H9 (cell line): ENCODE measurements around the gene RERE. TPM values are rescaled to one million over a fixed set of nuclear protein-coding genes. Genes with fewer than 3 reads are reported as not detected.

Experiments used
- DNase-seq: peaks from one replicate; pipeline ENCODE4 v3.0.0-alpha.2; 2017
- H2AFZ ChIP-seq: one replicate; pipeline ENCODE4 v1.6.1; 2013; ENCODE audit warnings: mild to moderate bottlenecking, low read length, control low read depth, moderate library complexity
- H2AK5ac ChIP-seq: 2 replicates; pipeline ENCODE4 v1.6.1; 2013; ENCODE audit warnings: low read length, control low read depth, mixed read lengths; ENCODE audit not compliant: insufficient read length
- H2BK120ac ChIP-seq: one replicate; pipeline ENCODE4 v1.6.1; 2013; ENCODE audit warnings: low read depth, mild to moderate bottlenecking, low read length, control low read depth, inconsistent platforms; ENCODE audit not compliant: poor library complexity, severe bottlenecking
- H2BK12ac ChIP-seq: 2 replicates; pipeline ENCODE4 v1.6.1; 2013; ENCODE audit warnings: low read length, control low read depth, mixed read lengths, low read depth; ENCODE audit not compliant: insufficient read length
- H2BK15ac ChIP-seq: 2 replicates; pipeline ENCODE4 v1.6.1; 2013; ENCODE audit warnings: low read depth, low read length, control low read depth
- H2BK20ac ChIP-seq: one replicate; pipeline ENCODE4 v1.6.1; 2013; ENCODE audit warnings: low read depth, mild to moderate bottlenecking, low read length, control low read depth, inconsistent platforms; ENCODE audit not compliant: poor library complexity, severe bottlenecking
- H2BK5ac ChIP-seq: 2 replicates; pipeline ENCODE4 v1.6.1; 2013; ENCODE audit warnings: low read length, control low read depth, mixed read lengths; ENCODE audit not compliant: insufficient read length
- H3K14ac ChIP-seq: 2 replicates; pipeline ENCODE4 v1.6.1; 2013; ENCODE audit warnings: low read length, control low read depth; ENCODE audit not compliant: insufficient read depth
- H3K18ac ChIP-seq: 2 replicates; pipeline ENCODE4 v1.6.1; 2013; ENCODE audit warnings: low read depth, mild to moderate bottlenecking, mixed read lengths, low read length, control low read depth; ENCODE audit not compliant: insufficient read length
- H3K23ac ChIP-seq: 2 replicates; pipeline ENCODE4 v1.6.1; 2013; ENCODE audit warnings: low read length, control low read depth, mixed read lengths, low read depth; ENCODE audit not compliant: insufficient read length
- H3K23me2 ChIP-seq: 2 replicates; pipeline ENCODE4 v1.6.1; 2013; ENCODE audit warnings: low read depth, mild to moderate bottlenecking, mixed read lengths, low read length, control low read depth; ENCODE audit not compliant: insufficient read length, poor library complexity, severe bottlenecking
- H3K27ac ChIP-seq: 2 replicates; pipeline ENCODE4 v1.5.1; 2013; ENCODE audit warnings: low read length, control low read depth, mixed read lengths, low read depth; ENCODE audit not compliant: insufficient read length
- H3K27me3 ChIP-seq: 2 replicates; pipeline ENCODE4 v1.6.1; 2013; ENCODE audit warnings: low read length, control low read depth, inconsistent platforms; ENCODE audit not compliant: insufficient read depth
- H3K4ac ChIP-seq: 2 replicates; pipeline ENCODE4 v1.6.1; 2013; ENCODE audit warnings: low read depth, mild to moderate bottlenecking, control low read depth, inconsistent platforms, low read length, moderate library complexity
- H3K4me1 ChIP-seq: 2 replicates; pipeline ENCODE4 v1.6.1; 2013; ENCODE audit warnings: low read length, control low read depth, inconsistent platforms; ENCODE audit not compliant: insufficient read depth
- H3K4me2 ChIP-seq: 2 replicates; pipeline ENCODE4 v1.6.1; 2013; ENCODE audit warnings: low read length, control low read depth, mixed read lengths; ENCODE audit not compliant: insufficient read length, insufficient read depth
- H3K56ac ChIP-seq: 2 replicates; pipeline ENCODE4 v1.6.1; 2013; ENCODE audit warnings: low read depth, mild to moderate bottlenecking, mixed read lengths, low read length, control low read depth; ENCODE audit not compliant: insufficient read length
- H3K79me1 ChIP-seq: 2 replicates; pipeline ENCODE4 v1.6.1; 2013; ENCODE audit warnings: low read depth, mild to moderate bottlenecking, moderate library complexity, low read length, control low read depth, inconsistent platforms; ENCODE audit not compliant: insufficient read depth, poor library complexity, severe bottlenecking
- H3K79me2 ChIP-seq: 2 replicates; pipeline ENCODE4 v1.6.1; 2013; ENCODE audit warnings: low read length, control low read depth, inconsistent platforms; ENCODE audit not compliant: insufficient read depth
- H3K9ac ChIP-seq: 2 replicates; pipeline ENCODE4 v1.6.1; 2013; ENCODE audit warnings: low read length, control low read depth, mixed read lengths; ENCODE audit not compliant: insufficient read length; ENCODE audit errors: extremely low read depth
- H3K9me3 ChIP-seq: one replicate; pipeline ENCODE4 v1.6.1; 2013; ENCODE audit warnings: low read depth, low read length, inconsistent platforms; ENCODE audit not compliant: control insufficient read depth
- H3T11ph ChIP-seq: one replicate; pipeline ENCODE4 v1.6.1; 2013; ENCODE audit warnings: mild to moderate bottlenecking, low read length, control low read depth, inconsistent platforms
- H4K20me1 ChIP-seq: one replicate; pipeline ENCODE4 v1.6.1; 2013; ENCODE audit not compliant: control insufficient read depth, insufficient read length, insufficient read depth
- H4K5ac ChIP-seq: 2 replicates; pipeline ENCODE4 v1.6.1; 2013; ENCODE audit warnings: low read depth, mild to moderate bottlenecking, mixed read lengths, low read length, control low read depth; ENCODE audit not compliant: insufficient read length
- H4K8ac ChIP-seq: replicated peaks from 2 replicates; pipeline ENCODE4 v1.6.1; 2013; ENCODE audit warnings: low read length, control low read depth, mixed read lengths, low read depth; ENCODE audit not compliant: insufficient read length
- H4K91ac ChIP-seq: 2 replicates; pipeline ENCODE4 v1.6.1; 2013; ENCODE audit warnings: low read depth, mild to moderate bottlenecking, moderate library complexity, mixed read lengths, low read length, control low read depth; ENCODE audit not compliant: insufficient read length
- H3K27ac Mint-ChIP-seq, 3 experiments: 2 replicates in 2 of 3; 3 replicates in 1 of 3; pipeline ENCODE4 v1.8.0; 2020 to 2021; ENCODE audit warnings: mixed read lengths in 3 of 3, mild to moderate bottlenecking in 1 of 3, moderate library complexity in 1 of 3
- H3K27me3 Mint-ChIP-seq: 2 replicates; pipeline ENCODE4 v1.8.0; 2021; ENCODE audit warnings: low read depth, mild to moderate bottlenecking, moderate library complexity, mixed read lengths
- H3K36me3 Mint-ChIP-seq, 3 experiments: 2 replicates in 2 of 3; 3 replicates in 1 of 3; pipeline ENCODE4 v1.8.0; 2020 to 2021; ENCODE audit warnings: low read depth in 3 of 3, mixed read lengths in 3 of 3; ENCODE audit not compliant: insufficient read depth in 1 of 3
- H3K4me1 Mint-ChIP-seq, 2 experiments: 2 replicates each; pipeline ENCODE4 v1.8.0; 2020; ENCODE audit warnings: mixed read lengths in 2 of 2
- H3K4me3 Mint-ChIP-seq, 2 experiments: 2 replicates in 1 of 2; 3 replicates in 1 of 2; pipeline ENCODE4 v1.8.0; 2020 to 2021; ENCODE audit warnings: mild to moderate bottlenecking in 2 of 2, mixed read lengths in 2 of 2, moderate library complexity in 1 of 2
- H3K9me3 Mint-ChIP-seq, 2 experiments: 2 replicates in 1 of 2; 3 replicates in 1 of 2; pipeline ENCODE4 v1.8.0; 2020; ENCODE audit warnings: mild to moderate bottlenecking in 2 of 2, mixed read lengths in 2 of 2, moderate library complexity in 1 of 2
- WGBS: extraction: QIAGEN DNeasy Blood & Tissue Kit; methylation state at CpG from one replicate; pipeline ENCODE4 v1.1.7; 2013; ENCODE audit warnings: missing lambda C conversion rate, low lambda C conversion rate, mixed read lengths; ENCODE audit not compliant: insufficient read length; ENCODE audit errors: extremely low coverage; 5-methylcytosine and 5-hydroxymethylcytosine counted together
- total RNA-seq: library from RNA; stranded (reverse); gene quantifications from 2 replicates; pipeline ENCODE4 v1.2.1, GENCODE V29; 2021
- TF ChIP-seq, protein P1 (sequence below): fragments of 200-600 bp; sonication (generic); conservative IDR thresholded peaks from 3 replicates; pipeline ENCODE4 v1.8.0; 2021; ENCODE audit warnings: antibody characterized with exemption, mild to moderate bottlenecking

Gene RERE
- total RNA-seq, 1 experiment from 2014 or later: 103 TPM

DNA sequence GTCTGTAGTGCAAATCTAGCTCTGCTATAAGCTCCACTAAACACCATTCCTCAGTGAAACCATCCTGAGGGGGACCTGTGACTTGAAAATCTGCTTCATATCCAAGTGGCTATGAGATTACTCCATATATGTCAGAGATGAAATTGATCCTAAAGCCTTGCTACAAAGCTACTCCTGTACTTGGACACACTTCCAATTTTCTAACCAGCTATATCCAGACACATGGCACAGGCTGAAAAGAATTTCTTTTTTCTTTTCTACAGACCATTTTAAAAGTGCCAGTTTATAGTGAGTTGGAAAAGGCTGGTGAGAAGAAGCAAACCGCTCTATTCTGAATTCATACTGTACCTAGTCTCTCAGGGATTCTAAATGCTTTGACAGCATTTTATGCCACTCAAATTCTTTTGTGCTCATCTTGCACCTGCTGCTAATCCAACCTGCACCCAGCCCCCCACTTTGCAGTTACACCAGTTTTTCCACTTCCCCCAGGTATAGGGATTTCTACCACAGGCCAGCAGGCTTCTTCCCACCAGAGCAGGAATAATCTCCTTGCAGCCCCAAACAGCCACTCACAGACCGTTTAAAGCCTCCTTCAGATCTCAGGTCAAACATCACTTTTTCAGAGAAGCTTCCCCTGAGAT is 112.5 kb downstream of the RERE start:
- peaks cover 4 to 9% (median 5%) of the 10 kb centered on the region in 3 experiments; a peak in 3 of 7 replicates for H3K36me3 Mint-ChIP-seq

More for the DNA sequence above, 112.5 kb downstream of the RERE start:
- Histone ChIP-seq H3K23me2 (peaks cover 9% of the 10 kb centered on the region), H2BK20ac (no peak overlapping the region), H2BK15ac (no peak overlapping the region), H4K91ac (no peak overlapping the region), H3K56ac (no peak overlapping the region), H3K4me2 (no peak overlapping the region), H3K14ac (no peak overlapping the region), H2AFZ (no peak overlapping the region), H3K79me1 (no peaks in the 10 kb centered on the region), H3K4ac (no peak overlapping the region), H3K18ac (no peak overlapping the region), H2AK5ac (no peak overlapping the region), H2BK5ac (no peak overlapping the region), H3K9me3 (no peaks in the 10 kb centered on the region), H3K4me1 (peaks cover 4% of the 10 kb centered on the region; the same call in 1 of the 2 replicates), H2BK12ac (no peak overlapping the region), H4K8ac (no peak overlapping the region), H4K20me1 (no peaks in the 10 kb centered on the region), H3T11ph (no peak overlapping the region), H3K27me3 (no peaks in the 10 kb centered on the region), H3K27ac (no peak overlapping the region), H3K23ac (no peak overlapping the region), H4K5ac (no peak overlapping the region), H3K9ac (no peak overlapping the region), H3K79me2 (peaks cover 19% of the 10 kb centered on the region), H2BK120ac (no peak overlapping the region)
- H3K27me3 Mint-ChIP-seq: no peaks in the 10 kb centered on the region; the same call in 1 of the 2 replicates
- H3K9me3 Mint-ChIP-seq: no peaks in the 10 kb centered on the region; a peak in 2 of 5 replicates
- TF ChIP-seq, protein P1, sequence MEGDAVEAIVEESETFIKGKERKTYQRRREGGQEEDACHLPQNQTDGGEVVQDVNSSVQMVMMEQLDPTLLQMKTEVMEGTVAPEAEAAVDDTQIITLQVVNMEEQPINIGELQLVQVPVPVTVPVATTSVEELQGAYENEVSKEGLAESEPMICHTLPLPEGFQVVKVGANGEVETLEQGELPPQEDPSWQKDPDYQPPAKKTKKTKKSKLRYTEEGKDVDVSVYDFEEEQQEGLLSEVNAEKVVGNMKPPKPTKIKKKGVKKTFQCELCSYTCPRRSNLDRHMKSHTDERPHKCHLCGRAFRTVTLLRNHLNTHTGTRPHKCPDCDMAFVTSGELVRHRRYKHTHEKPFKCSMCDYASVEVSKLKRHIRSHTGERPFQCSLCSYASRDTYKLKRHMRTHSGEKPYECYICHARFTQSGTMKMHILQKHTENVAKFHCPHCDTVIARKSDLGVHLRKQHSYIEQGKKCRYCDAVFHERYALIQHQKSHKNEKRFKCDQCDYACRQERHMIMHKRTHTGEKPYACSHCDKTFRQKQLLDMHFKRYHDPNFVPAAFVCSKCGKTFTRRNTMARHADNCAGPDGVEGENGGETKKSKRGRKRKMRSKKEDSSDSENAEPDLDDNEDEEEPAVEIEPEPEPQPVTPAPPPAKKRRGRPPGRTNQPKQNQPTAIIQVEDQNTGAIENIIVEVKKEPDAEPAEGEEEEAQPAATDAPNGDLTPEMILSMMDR: no peak
- H3K4me1 Mint-ChIP-seq: peaks cover 53 to 55% of the 10 kb centered on the region in 2 experiments
- no CpG with 5 or more reads among the region's 2 CpGs for WGBS
- peak overlapping the region; percentile 10 to 92 (median 41); a peak in 5 of 7 replicates for H3K27ac Mint-ChIP-seq
- peak overlapping the region in 1 of 2 experiments; percentile 55; a peak in 3 of 5 replicates for H3K4me3 Mint-ChIP-seq
- no peak for DNase-seq
